Measurements from ENCODE around the gene NEK5.

GRCh38 chr13:51998723-51999509 is 130.0 kb downstream of the NEK5 start:
- TF ChIP-seq, protein P1, sequence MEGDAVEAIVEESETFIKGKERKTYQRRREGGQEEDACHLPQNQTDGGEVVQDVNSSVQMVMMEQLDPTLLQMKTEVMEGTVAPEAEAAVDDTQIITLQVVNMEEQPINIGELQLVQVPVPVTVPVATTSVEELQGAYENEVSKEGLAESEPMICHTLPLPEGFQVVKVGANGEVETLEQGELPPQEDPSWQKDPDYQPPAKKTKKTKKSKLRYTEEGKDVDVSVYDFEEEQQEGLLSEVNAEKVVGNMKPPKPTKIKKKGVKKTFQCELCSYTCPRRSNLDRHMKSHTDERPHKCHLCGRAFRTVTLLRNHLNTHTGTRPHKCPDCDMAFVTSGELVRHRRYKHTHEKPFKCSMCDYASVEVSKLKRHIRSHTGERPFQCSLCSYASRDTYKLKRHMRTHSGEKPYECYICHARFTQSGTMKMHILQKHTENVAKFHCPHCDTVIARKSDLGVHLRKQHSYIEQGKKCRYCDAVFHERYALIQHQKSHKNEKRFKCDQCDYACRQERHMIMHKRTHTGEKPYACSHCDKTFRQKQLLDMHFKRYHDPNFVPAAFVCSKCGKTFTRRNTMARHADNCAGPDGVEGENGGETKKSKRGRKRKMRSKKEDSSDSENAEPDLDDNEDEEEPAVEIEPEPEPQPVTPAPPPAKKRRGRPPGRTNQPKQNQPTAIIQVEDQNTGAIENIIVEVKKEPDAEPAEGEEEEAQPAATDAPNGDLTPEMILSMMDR (IDR thresholded peaks at IDR 0.05; ENCODE audit: borderline replicate concordance, extremely low read depth, low read length, poor library complexity, severe bottlenecking), result no peak
- TF ChIP-seq EZH2 (IDR thresholded peaks at IDR 0.05; ENCODE audit: borderline replicate concordance, low read depth, low read length, severe bottlenecking), result no peak
